ENCODE measurements around the gene DOCK3.
"Not testable (repeated sequence)": the region's sequence is repeated elsewhere in the genome, so short reads cannot be mapped to it uniquely, and the experiment has no call there.

DNA sequence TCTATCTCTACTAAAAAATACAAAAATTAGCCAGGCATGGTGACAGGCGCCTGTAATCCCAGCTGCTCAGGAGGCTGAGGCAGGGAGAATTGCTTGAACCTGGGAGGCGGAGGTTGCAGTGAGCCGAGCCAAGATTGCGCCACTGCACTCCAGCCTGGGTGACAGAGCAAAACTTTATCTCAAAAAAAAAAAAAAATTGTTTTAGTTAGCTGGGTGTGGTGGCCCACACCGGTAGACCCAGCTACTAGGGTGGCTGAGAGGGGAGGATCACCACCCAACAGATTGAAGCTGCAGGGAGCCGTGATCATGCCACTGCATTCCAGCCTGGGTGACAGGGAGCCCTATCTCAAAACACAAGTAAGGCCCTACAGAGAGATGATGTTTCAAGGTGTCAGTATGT lies 712.6 kb downstream of the DOCK3 start:
- not testable (repeated sequence) for TF ChIP-seq POLR2A, POLR2AphosphoS5, EP300 (IDR thresholded peaks at IDR 0.05)
- TF ChIP-seq, protein P1, sequence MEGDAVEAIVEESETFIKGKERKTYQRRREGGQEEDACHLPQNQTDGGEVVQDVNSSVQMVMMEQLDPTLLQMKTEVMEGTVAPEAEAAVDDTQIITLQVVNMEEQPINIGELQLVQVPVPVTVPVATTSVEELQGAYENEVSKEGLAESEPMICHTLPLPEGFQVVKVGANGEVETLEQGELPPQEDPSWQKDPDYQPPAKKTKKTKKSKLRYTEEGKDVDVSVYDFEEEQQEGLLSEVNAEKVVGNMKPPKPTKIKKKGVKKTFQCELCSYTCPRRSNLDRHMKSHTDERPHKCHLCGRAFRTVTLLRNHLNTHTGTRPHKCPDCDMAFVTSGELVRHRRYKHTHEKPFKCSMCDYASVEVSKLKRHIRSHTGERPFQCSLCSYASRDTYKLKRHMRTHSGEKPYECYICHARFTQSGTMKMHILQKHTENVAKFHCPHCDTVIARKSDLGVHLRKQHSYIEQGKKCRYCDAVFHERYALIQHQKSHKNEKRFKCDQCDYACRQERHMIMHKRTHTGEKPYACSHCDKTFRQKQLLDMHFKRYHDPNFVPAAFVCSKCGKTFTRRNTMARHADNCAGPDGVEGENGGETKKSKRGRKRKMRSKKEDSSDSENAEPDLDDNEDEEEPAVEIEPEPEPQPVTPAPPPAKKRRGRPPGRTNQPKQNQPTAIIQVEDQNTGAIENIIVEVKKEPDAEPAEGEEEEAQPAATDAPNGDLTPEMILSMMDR (IDR thresholded peaks at IDR 0.05) = not testable (repeated sequence)

Measured in gastroesophageal sphincter (tissue), 3 donors.